DND-41 (cell line): ENCODE results near the gene C2CD4A.

Experiments used
- ATAC-seq: fragments of 200-7000 bp; cut with Tn5 transposase; 3 replicates; pipeline ENCODE4 v1.9.1; 2021; ENCODE audit warnings: low read depth; ENCODE audit not compliant: insufficient read depth
- DNase-seq: peaks from one replicate; pipeline ENCODE4 v3.0.0-alpha.2; 2020
- H2AFZ ChIP-seq: 2 replicates; pipeline ENCODE4 v1.6.0; 2012; ENCODE audit warnings: low read depth, low read length
- H3K27ac ChIP-seq: 2 replicates; pipeline ENCODE4 v1.5.1; 2012; ENCODE audit warnings: low read length, inconsistent platforms
- H3K27me3 ChIP-seq: fragments of 200-600 bp; sonication (generic); 2 replicates; pipeline ENCODE4 v1.6.0; 2012; ENCODE audit warnings: low read length, mild to moderate bottlenecking, inconsistent platforms; ENCODE audit not compliant: insufficient read depth, poor library complexity
- H3K36me3 ChIP-seq: 2 replicates; pipeline ENCODE4 v1.5.1; 2012; ENCODE audit warnings: low read length, inconsistent platforms; ENCODE audit not compliant: insufficient read depth
- H3K4me1 ChIP-seq: 2 replicates; pipeline ENCODE4 v1.5.1; 2012; ENCODE audit warnings: mild to moderate bottlenecking, low read length; ENCODE audit not compliant: insufficient read depth
- H3K4me2 ChIP-seq: 2 replicates; pipeline ENCODE4 v1.6.0; 2012; ENCODE audit warnings: mild to moderate bottlenecking, moderate library complexity, low read length, inconsistent platforms; ENCODE audit not compliant: insufficient read depth
- H3K4me3 ChIP-seq, 2 experiments: fragments of 200-600 bp in 1 of 2; shearing (Covaris generic) in 1 of 2; 2 replicates each; pipeline ENCODE4 v1.5.1; 2012 to 2016; ENCODE audit warnings: inconsistent platforms in 2 of 2, low read length in 2 of 2, mild to moderate bottlenecking in 2 of 2, low read depth in 1 of 2, moderate library complexity in 1 of 2
- H3K79me2 ChIP-seq: 2 replicates; pipeline ENCODE4 v1.6.0; 2012; ENCODE audit warnings: low read length, inconsistent platforms; ENCODE audit not compliant: insufficient read depth
- H3K9ac ChIP-seq: 2 replicates; pipeline ENCODE4 v1.6.0; 2012; ENCODE audit warnings: low read depth, mild to moderate bottlenecking, inconsistent platforms, low read length, moderate library complexity
- H3K9me3 ChIP-seq: 2 replicates; pipeline ENCODE4 v1.5.1; 2012; ENCODE audit warnings: low read length, moderate library complexity, mild to moderate bottlenecking, inconsistent platforms; ENCODE audit not compliant: insufficient read depth, severe bottlenecking
- H4K20me1 ChIP-seq: 2 replicates; pipeline ENCODE4 v1.6.0; 2012; ENCODE audit warnings: low read length; ENCODE audit not compliant: insufficient read depth
- EZH2 ChIP-seq: IDR thresholded peaks from 3 replicates; pipeline ENCODE4 v1.6.1; 2012; ENCODE audit warnings: borderline replicate concordance, low read depth, mild to moderate bottlenecking, moderate library complexity, low read length, inconsistent platforms; ENCODE audit not compliant: severe bottlenecking
- TF ChIP-seq, protein P1 (sequence below): IDR thresholded peaks from 2 replicates; pipeline ENCODE4 v1.5.1; 2012; ENCODE audit warnings: borderline replicate concordance, low read length, moderate library complexity, mild to moderate bottlenecking; ENCODE audit not compliant: poor library complexity, severe bottlenecking; ENCODE audit errors: extremely low read depth

The C2CD4A gene

GRCh38 chr15:62060113-62060895 lies 6.5 kb upstream of the C2CD4A start, which contains the start of gene VPS13C:
VPS13C (minus strand) TSS chr15:62060447; CDS start chr15:62060374, 73 bp downstream.
- Histone ChIP-seq H4K20me1 (peaks cover 5% of the 10 kb centered on the region; the same call in 1 of the 2 replicates), H3K4me1 (peaks cover 40% of the 10 kb centered on the region), H3K9me3 (no peaks in the 10 kb centered on the region), H3K79me2 (peaks cover 50% of the 10 kb centered on the region), H3K4me3 (peak within 1 kb of the TSS; percentile 60 to 93), H3K4me2 (peak within 1 kb of the TSS; percentile 98), H2AFZ (peak within 1 kb of the TSS; percentile 98), H3K27ac (peak within 1 kb of the TSS; percentile 90), H3K36me3 (no peaks in the 10 kb centered on the region; the same call in 1 of the 2 replicates), H3K27me3 (no peaks in the 10 kb centered on the region), H3K9ac (peak within 1 kb of the TSS; percentile 91)
- DNase-seq (peak; percentile 92), ATAC-seq (peak; percentile 86)
- TF ChIP-seq EZH2 = no peak
- TF ChIP-seq, protein P1, sequence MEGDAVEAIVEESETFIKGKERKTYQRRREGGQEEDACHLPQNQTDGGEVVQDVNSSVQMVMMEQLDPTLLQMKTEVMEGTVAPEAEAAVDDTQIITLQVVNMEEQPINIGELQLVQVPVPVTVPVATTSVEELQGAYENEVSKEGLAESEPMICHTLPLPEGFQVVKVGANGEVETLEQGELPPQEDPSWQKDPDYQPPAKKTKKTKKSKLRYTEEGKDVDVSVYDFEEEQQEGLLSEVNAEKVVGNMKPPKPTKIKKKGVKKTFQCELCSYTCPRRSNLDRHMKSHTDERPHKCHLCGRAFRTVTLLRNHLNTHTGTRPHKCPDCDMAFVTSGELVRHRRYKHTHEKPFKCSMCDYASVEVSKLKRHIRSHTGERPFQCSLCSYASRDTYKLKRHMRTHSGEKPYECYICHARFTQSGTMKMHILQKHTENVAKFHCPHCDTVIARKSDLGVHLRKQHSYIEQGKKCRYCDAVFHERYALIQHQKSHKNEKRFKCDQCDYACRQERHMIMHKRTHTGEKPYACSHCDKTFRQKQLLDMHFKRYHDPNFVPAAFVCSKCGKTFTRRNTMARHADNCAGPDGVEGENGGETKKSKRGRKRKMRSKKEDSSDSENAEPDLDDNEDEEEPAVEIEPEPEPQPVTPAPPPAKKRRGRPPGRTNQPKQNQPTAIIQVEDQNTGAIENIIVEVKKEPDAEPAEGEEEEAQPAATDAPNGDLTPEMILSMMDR = peak; percentile 77

- Histone ChIP-seq H3K4me2 (peak overlapping the region; percentile 98), H3K36me3 (no peaks in the 10 kb centered on the region; the same call in 1 of the 2 replicates), H3K4me1 (peaks cover 35% of the 10 kb centered on the region), H3K27ac (peak overlapping the region; percentile 90), H3K79me2 (peaks cover 44% of the 10 kb centered on the region), H3K27me3 (no peaks in the 10 kb centered on the region), H4K20me1 (peaks cover under 1% of the 10 kb centered on the region; the same call in 1 of the 2 replicates), H3K9me3 (no peaks in the 10 kb centered on the region), H2AFZ (peak overlapping the region; percentile 98), H3K9ac (peak overlapping the region; percentile 91), H3K4me3 (peak overlapping the region; percentile 60 to 93)
- peak; percentile 59 for DNase-seq
- TF ChIP-seq EZH2 = no peak
- TF ChIP-seq, protein P1 = no peak
- ATAC-seq = peak; percentile 37
Measured at GRCh38 chr15:62060896-62061280, 5.9 kb upstream of the C2CD4A start.

- DNase-seq = no peak
- Histone ChIP-seq H3K9ac (no peak overlapping the region), H3K9me3 (no peaks in the 10 kb centered on the region), H3K27ac (no peak overlapping the region), H3K4me3 (no peak overlapping the region), H4K20me1 (no peaks in the 10 kb centered on the region), H3K79me2 (peaks cover 17% of the 10 kb centered on the region), H3K4me1 (peaks cover 16% of the 10 kb centered on the region), H3K27me3 (no peaks in the 10 kb centered on the region), H2AFZ (no peak overlapping the region), H3K4me2 (no peak overlapping the region), H3K36me3 (no peaks in the 10 kb centered on the region; the same call in 1 of the 2 replicates)
- no peak for TF ChIP-seq EZH2
- TF ChIP-seq, protein P1 = no peak
- no peak for ATAC-seq
Measured at GRCh38 chr15:62063825-62064635, 2.7 kb upstream of the C2CD4A start.
